A549 (cell line): ENCODE data around the gene APMAP. TPM values are rescaled to one million over a fixed set of nuclear protein-coding genes. Genes with fewer than 3 reads are reported as not detected.

Experiments
- ATAC-seq, 2 experiments: fragments of 200-7000 bp in 1 of 2; fragments of >200 bp in 1 of 2; cut with Nextera tagmentation in 1 of 2; cut with Tn5 transposase in 1 of 2; 3 replicates each; pipeline versions ENCODE4 v1.8.0 to v1.9.1; 2018 to 2020; ENCODE audit warnings: mild to moderate bottlenecking in 1 of 2, moderate library complexity in 1 of 2
- CTCF ChIA-PET: fragments of 300-600 bp; sonication (Branson Sonifier 250); formaldehyde crosslinking; extraction: SDS; loops from one replicate; lab custom pipeline; 2021; ENCODE audit warnings: antibody characterized with exemption, inconsistent platforms; lab: Yijun Ruan, JAX
- POLR2A ChIA-PET: fragments of 350-600 bp; formaldehyde crosslinking; extraction: SDS; loops from one replicate; lab custom pipeline; 2021; ENCODE audit warnings: antibody characterized with exemption, inconsistent platforms; lab: Yijun Ruan, JAX
- DNase-seq, 2 experiments: peaks; one replicate each; pipeline versions ENCODE4 v3.0.0 to v3.0.0-alpha.2; 2011 to 2016; ENCODE audit warnings: low read depth in 1 of 2, low spot score in 1 of 2
- FAIRE-seq: peaks from 2 replicates; lab custom pipeline; 2011; peaks lifted over from hg19 to GRCh38; lab: Jason Lieb, UNC
- H3K27ac ChIP-seq, 2 experiments: fragments of >200 bp; sonication (Bioruptor Twin); formaldehyde crosslinking; 3 replicates each; pipeline ENCODE4 v1.5.1; 2016 to 2017
- H3K4me1 ChIP-seq: fragments of >200 bp; sonication (Bioruptor Twin); formaldehyde crosslinking; 3 replicates; pipeline ENCODE4 v1.6.1; 2016
- H3K4me2 ChIP-seq: fragments of >200 bp; sonication (Bioruptor Twin); formaldehyde crosslinking; 3 replicates; pipeline ENCODE4 v1.6.1; 2016
- H3K4me3 ChIP-seq: fragments of >200 bp; sonication (Bioruptor Twin); formaldehyde crosslinking; 3 replicates; pipeline ENCODE4 v1.5.1; 2016
- H3K9me3 ChIP-seq: fragments of >200 bp; sonication (Bioruptor Twin); formaldehyde crosslinking; 3 replicates; pipeline ENCODE4 v1.6.1; 2016
- CBX2 ChIP-seq: fragments of 200-600 bp; sonication (generic); IDR thresholded peaks from 2 replicates; pipeline ENCODE4 v1.6.1; 2016; ENCODE audit warnings: low read depth, mild to moderate bottlenecking, borderline replicate concordance
- CEBPB ChIP-seq, 2 experiments: fragments of >200 bp in 1 of 2; sonication (Bioruptor Twin) in 1 of 2; formaldehyde crosslinking in 1 of 2; IDR thresholded peaks; 2 replicates each; pipeline ENCODE4 v1.6.1; 2012 to 2016
- CHD2 ChIP-seq: fragments of 150-350 bp; IDR thresholded peaks from 2 replicates; pipeline ENCODE4 v1.6.1; 2014; ENCODE audit warnings: low read length; ENCODE audit not compliant: partially characterized antibody
- CTCF ChIP-seq: fragments of >200 bp; sonication (Bioruptor Twin); formaldehyde crosslinking; IDR thresholded peaks from 3 replicates; pipeline ENCODE4 v1.5.1; 2016
- EHF ChIP-seq: fragments of 250-450 bp; sonication (Bioruptor Pico); IDR thresholded peaks from 2 replicates; pipeline ENCODE4 v1.5.0; 2020; ENCODE audit warnings: mild to moderate bottlenecking
- EHMT2 ChIP-seq: fragments of 200-600 bp; sonication (generic); IDR thresholded peaks from 2 replicates; pipeline ENCODE4 v1.6.1; 2016; ENCODE audit warnings: antibody characterized with exemption, low read depth, mild to moderate bottlenecking, moderate library complexity
- ELK1 ChIP-seq: fragments of 150-350 bp; IDR thresholded peaks from 2 replicates; pipeline ENCODE4 v1.6.1; 2014; ENCODE audit warnings: low read depth, mild to moderate bottlenecking, low read length
- EP300 ChIP-seq, 2 experiments: fragments of >200 bp; sonication (Bioruptor Twin); formaldehyde crosslinking; IDR thresholded peaks; 2 replicates in 1 of 2; 3 replicates in 1 of 2; pipeline ENCODE4 v1.6.1; 2016 to 2017
- FOSB ChIP-seq: fragments of 250-450 bp; sonication (Bioruptor Pico); IDR thresholded peaks from 2 replicates; pipeline ENCODE4 v1.5.0; 2020; ENCODE audit warnings: mild to moderate bottlenecking, moderate library complexity
- GATA3 ChIP-seq: IDR thresholded peaks from 2 replicates; pipeline ENCODE4 v1.6.1; 2012; ENCODE audit warnings: borderline replicate concordance
- HDAC2 ChIP-seq: fragments of 200-600 bp; sonication (generic); IDR thresholded peaks from 2 replicates; pipeline ENCODE4 v1.6.1; 2016
- HOXA7 ChIP-seq: fragments of 250-450 bp; sonication (Bioruptor Pico); IDR thresholded peaks from 2 replicates; pipeline ENCODE4 v1.5.0; 2020; ENCODE audit warnings: mild to moderate bottlenecking, moderate library complexity
- HOXB13 ChIP-seq: fragments of 250-450 bp; sonication (Bioruptor Pico); IDR thresholded peaks from 2 replicates; pipeline ENCODE4 v1.5.0; 2020; ENCODE audit warnings: low read depth, mild to moderate bottlenecking, moderate library complexity
- JUN ChIP-seq, 2 experiments: fragments of >200 bp; sonication (Bioruptor Twin); formaldehyde crosslinking; IDR thresholded peaks; 2 replicates in 1 of 2; 3 replicates in 1 of 2; pipeline ENCODE4 v1.6.1; 2016 to 2017
- KDM1A ChIP-seq: fragments of 200-600 bp; sonication (generic); IDR thresholded peaks from 2 replicates; pipeline ENCODE4 v1.6.1; 2016; ENCODE audit warnings: low read depth, mild to moderate bottlenecking
- KDM5A ChIP-seq: fragments of 200-600 bp; sonication (generic); IDR thresholded peaks from 2 replicates; pipeline ENCODE4 v1.6.1; 2016; ENCODE audit warnings: antibody characterized with exemption, mild to moderate bottlenecking
- MAFK ChIP-seq: fragments of 450-650 bp; IDR thresholded peaks from 2 replicates; pipeline ENCODE4 v1.6.1; 2014; ENCODE audit not compliant: partially characterized antibody
- MYC ChIP-seq: IDR thresholded peaks from 2 replicates; pipeline ENCODE4 v1.6.1; 2012; ENCODE audit warnings: mild to moderate bottlenecking, inconsistent platforms, low read length, improper control_type of control experiment, borderline replicate concordance
- NFE2L2 ChIP-seq: fragments of 150-350 bp; conservative IDR thresholded peaks from 2 replicates; pipeline ENCODE4 v1.6.1; 2014; ENCODE audit warnings: low read length
- PBX3 ChIP-seq: IDR thresholded peaks from 2 replicates; pipeline ENCODE4 v1.6.1; 2012
- RAD21 ChIP-seq, 2 experiments: fragments of >200 bp in 1 of 2; sonication (Bioruptor Twin) in 1 of 2; formaldehyde crosslinking in 1 of 2; IDR thresholded peaks in 1 of 2; conservative IDR thresholded peaks in 1 of 2; 2 replicates in 1 of 2; 3 replicates in 1 of 2; pipeline ENCODE4 v1.6.1; 2012 to 2018; ENCODE audit warnings: inconsistent platforms in 1 of 2
- RCOR1 ChIP-seq: fragments of 150-350 bp; IDR thresholded peaks from 2 replicates; pipeline ENCODE4 v1.6.1; 2014; ENCODE audit warnings: antibody characterized with exemption, low read length, low read depth
- REST ChIP-seq: fragments of 200-600 bp; sonication (generic); IDR thresholded peaks from 2 replicates; pipeline ENCODE4 v1.6.1; 2016; ENCODE audit warnings: antibody characterized with exemption, mild to moderate bottlenecking, moderate library complexity
- RFX5 ChIP-seq: fragments of 450-650 bp; IDR thresholded peaks from 2 replicates; pipeline ENCODE4 v1.7.1; 2014; ENCODE audit warnings: antibody characterized with exemption, mild to moderate bottlenecking, moderate library complexity
- SMC3 ChIP-seq: fragments of >200 bp; sonication (Bioruptor Twin); formaldehyde crosslinking; IDR thresholded peaks from 3 replicates; pipeline ENCODE4 v1.6.1; 2018; ENCODE audit warnings: inconsistent platforms
- SREBF2 ChIP-seq: fragments of 450-650 bp; IDR thresholded peaks from 2 replicates; pipeline ENCODE4 v1.6.1; 2014; ENCODE audit warnings: mild to moderate bottlenecking, moderate library complexity
- TFCP2L1 ChIP-seq: fragments of 250-450 bp; sonication (Bioruptor Pico); IDR thresholded peaks from 2 replicates; pipeline ENCODE4 v1.5.0; 2021; ENCODE audit warnings: mild to moderate bottlenecking
- USF2 ChIP-seq: fragments of 450-650 bp; IDR thresholded peaks from 2 replicates; pipeline ENCODE4 v1.6.1; 2014; ENCODE audit warnings: antibody characterized with exemption
- ZFP36 ChIP-seq: fragments of 450-650 bp; IDR thresholded peaks from 2 replicates; pipeline ENCODE4 v1.6.1; 2014; ENCODE audit warnings: borderline replicate concordance; ENCODE audit not compliant: partially characterized antibody
- ZNF302 ChIP-seq: fragments of 250-450 bp; sonication (Bioruptor Pico); IDR thresholded peaks from 2 replicates; pipeline ENCODE4 v1.9.0; 2021; ENCODE audit warnings: inconsistent platforms, mild to moderate bottlenecking, moderate library complexity
- WGBS: methylation state at CpG from one replicate; pipeline ENCODE4 v1.1.6; 2017; ENCODE audit errors: missing lambda C conversion rate; 5-methylcytosine and 5-hydroxymethylcytosine counted together
- polyA plus RNA-seq, 4 experiments: library from polyadenylated mRNA; depleted of rRNA in 3 of 4; stranded (reverse); fragments of >200 nt; fragmentation: RNase III in 1 of 4; extraction: RNeasy Plus Mini Kit Qiagen cat#74134 plus additional on column Dnase treatment in 1 of 4; gene quantifications; 2 replicates in 3 of 4; 3 replicates in 1 of 4; pipeline ENCODE4 v1.2.3, GENCODE V29; 2011 to 2017

The APMAP gene
- polyA plus RNA-seq, 2 of the 4 experiments (the other 2 are of a cell fraction): 113 to 141 TPM

GRCh38 chr20:24993337-24994185 is 1.0 kb upstream of the APMAP start:
- TF ChIP-seq EHF (no peak), ELK1 (no peak), USF2 (no peak), PBX3 (no peak), NFE2L2 (no peak), JUN (IDR thresholded peaks at IDR 0.05) (0 out of 5 replicates have a peak, but pooled peaks of 1 of the 2 experiments have one; percentile 21), MAFK (no peak), KDM5A (no peak), GATA3 (no peak), CBX2 (no peak), CEBPB (IDR thresholded peaks at IDR 0.05) (no peak), ZFP36 (no peak), SMC3 (peak; percentile 60), RFX5 (no peak), RCOR1 (no peak), TFCP2L1 (CRISPR knock-in tag) (no peak), ZNF302 (no peak), CHD2 (no peak), RAD21 (conservative IDR thresholded peaks at IDR 0.05 in 1 of 2, IDR thresholded peaks at IDR 0.05 in 1 of 2) (peak; percentile 74 to 82), EP300 (IDR thresholded peaks at IDR 0.05) (no peak), HOXB13 (CRISPR knock-in tag) (no peak), CTCF (peak; percentile 76), HDAC2 (no peak), FOSB (no peak), SREBF2 (no peak), REST (no peak), MYC (no peak), EHMT2 (no peak), HOXA7 (CRISPR knock-in tag) (no peak), KDM1A (no peak)
- H3K4me1 ChIP-seq: peaks cover 40% of the 10 kb centered on the region
- DNase-seq (peak; percentile 71), ATAC-seq (peak; percentile 21 to 27; a peak in 5 of 6 replicates), FAIRE-seq (peak; percentile 23)
- ChIA-PET POLR2A (interaction anchor here (0.7 to 2.2 kb wide), 7 partner anchors 72 to 414 kb away, joined by 3 to 7 read pairs (median 3); partner anchors contain the start of genes GINS1 and PYGB), CTCF (interaction anchor here (0.6 to 9.1 kb wide), 74 partner anchors 10 to 1056 kb away, joined by 3 to 130 read pairs (median 5); partner anchors contain the start of genes ACSS1, ENTPD6, GINS1 and PYGB)
- peak overlapping the region; percentile 86 to 95 for H3K27ac ChIP-seq
- 24% methylated on average over 9 of the region's 9 CpGs for WGBS
- H3K9me3 ChIP-seq: no peaks in the 10 kb centered on the region
- H3K4me2 ChIP-seq: peak overlapping the region; percentile 76
- peak overlapping the region; percentile 85 for H3K4me3 ChIP-seq
